Left lung (tissue), 10 donors: ENCODE data around the gene RNF213. TPM values are rescaled to one million over a fixed set of nuclear protein-coding genes. Genes with fewer than 3 reads are reported as not detected.

Experiments
- ATAC-seq: fragments of 200-7000 bp; cut with Tn5 transposase; one replicate; pipeline ENCODE4 v1.9.1; 2020; ENCODE audit warnings: moderate library complexity
- DNase-seq, 4 donors: peaks; one replicate each; pipeline ENCODE4 v3.0.0-alpha.2; 2013 to 2020
- H3K27ac ChIP-seq, 2 donors: fragments of 200-600 bp; sonication (generic) in 1 of 2; one replicate each; pipeline versions ENCODE4 v1.5.0 to v1.8.0; 2020 to 2021
- H3K27me3 ChIP-seq, 2 donors: fragments of 200-600 bp; sonication (generic) in 1 of 2; one replicate each; pipeline versions ENCODE4 v1.5.0 to v1.8.0; 2020 to 2021
- H3K36me3 ChIP-seq, 2 donors: fragments of 200-600 bp; sonication (generic) in 1 of 2; one replicate each; pipeline versions ENCODE4 v1.5.0 to v1.8.0; 2020 to 2021
- H3K4me1 ChIP-seq, 2 donors: fragments of 200-600 bp; one replicate each; pipeline ENCODE4 v1.8.0; 2021
- H3K4me3 ChIP-seq, 2 donors: fragments of 200-600 bp; sonication (generic) in 1 of 2; one replicate each; pipeline versions ENCODE4 v1.5.0 to v1.8.0; 2020 to 2021; ENCODE audit warnings: mild to moderate bottlenecking in 1 of 2
- H3K9me3 ChIP-seq, 2 donors: fragments of 200-600 bp; sonication (generic) in 1 of 2; one replicate each; pipeline versions ENCODE4 v1.5.0 to v1.8.0; 2020 to 2021
- CTCF ChIP-seq, 2 donors: fragments of 200-600 bp; sonication (generic) in 1 of 2; IDR thresholded peaks; one replicate each; pipeline versions ENCODE4 v1.5.0 to v1.8.0; 2021; ENCODE audit warnings: antibody characterized with exemption in 2 of 2
- intact Hi-C, 2 donors: fragments of 100-400 bp; cut with DNase I; formaldehyde crosslinking; loops; one replicate each; pipeline versions ENCODE4 v1.11.2 to v1.14.2; 2022
- polyA plus RNA-seq, 6 donors: library from polyadenylated mRNA; unstranded; fragments of 120-200 nt; gene quantifications; one replicate each; pipeline ENCODE4 v1.2.1, GENCODE V29; 2013; ENCODE audit not compliant: insufficient read length in 6 of 6
- total RNA-seq, 2 donors: library from RNA; stranded (reverse); fragmentation: NEBNext Ultra II Directional; extraction: Animal tissue kit (Norgen Biotek cat#: 25700); gene quantifications; one replicate each; pipeline ENCODE4 v1.2.1, GENCODE V29; 2021
- donor health status: DM: no; HTN: yes; CAD: no.
- donor health status: DM: no; HTN: no; CAD: no.

Gene RNF213
- total and polyA plus RNA-seq, 8 donors = 89.0 to 264 (median 103) TPM

DNA sequence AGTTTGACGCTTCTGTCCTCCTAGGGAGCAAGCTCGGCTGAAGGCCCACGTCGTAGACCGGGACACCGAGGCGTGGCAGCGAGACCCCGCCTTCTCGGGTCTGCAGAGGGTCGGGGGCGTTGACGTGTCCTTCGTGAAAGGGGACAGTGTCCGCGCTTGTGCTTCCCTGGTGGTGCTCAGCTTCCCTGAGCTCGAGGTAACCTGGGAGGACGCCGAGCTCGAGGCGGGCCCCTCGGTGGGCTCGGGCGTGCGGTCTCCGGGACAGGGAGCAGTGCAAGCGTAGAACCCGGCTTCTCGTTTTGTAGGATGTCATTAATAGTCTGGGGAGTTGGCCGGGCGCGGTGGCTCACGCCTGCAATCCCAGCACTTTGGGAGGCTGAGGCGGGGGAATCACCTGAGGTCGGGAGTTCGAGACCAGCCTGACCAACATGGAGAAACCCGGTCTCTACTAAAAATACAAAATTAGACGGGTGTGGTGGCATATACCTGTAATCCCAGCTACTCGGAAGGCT lies 155.0 kb downstream of the RNF213 start:
- intact Hi-C loops = no loop called here
- TF ChIP-seq CTCF (IDR thresholded peaks at IDR 0.05) = no peak
- H3K9me3 ChIP-seq = no peaks in the 10 kb centered on the region
- peaks cover 0 to 15% of the 10 kb centered on the region in 2 donors for H3K27me3 ChIP-seq
- peak overlapping the region; percentile 96 to 98 for H3K27ac ChIP-seq
- DNase-seq = no peak
- peaks cover 8 to 38% of the 10 kb centered on the region in 2 donors for H3K4me1 ChIP-seq
- peaks cover 0 to 20% of the 10 kb centered on the region in 2 donors for H3K36me3 ChIP-seq
- H3K4me3 ChIP-seq = peak overlapping the region; percentile 93 to 96
- ATAC-seq = peak; percentile 3

DNA sequence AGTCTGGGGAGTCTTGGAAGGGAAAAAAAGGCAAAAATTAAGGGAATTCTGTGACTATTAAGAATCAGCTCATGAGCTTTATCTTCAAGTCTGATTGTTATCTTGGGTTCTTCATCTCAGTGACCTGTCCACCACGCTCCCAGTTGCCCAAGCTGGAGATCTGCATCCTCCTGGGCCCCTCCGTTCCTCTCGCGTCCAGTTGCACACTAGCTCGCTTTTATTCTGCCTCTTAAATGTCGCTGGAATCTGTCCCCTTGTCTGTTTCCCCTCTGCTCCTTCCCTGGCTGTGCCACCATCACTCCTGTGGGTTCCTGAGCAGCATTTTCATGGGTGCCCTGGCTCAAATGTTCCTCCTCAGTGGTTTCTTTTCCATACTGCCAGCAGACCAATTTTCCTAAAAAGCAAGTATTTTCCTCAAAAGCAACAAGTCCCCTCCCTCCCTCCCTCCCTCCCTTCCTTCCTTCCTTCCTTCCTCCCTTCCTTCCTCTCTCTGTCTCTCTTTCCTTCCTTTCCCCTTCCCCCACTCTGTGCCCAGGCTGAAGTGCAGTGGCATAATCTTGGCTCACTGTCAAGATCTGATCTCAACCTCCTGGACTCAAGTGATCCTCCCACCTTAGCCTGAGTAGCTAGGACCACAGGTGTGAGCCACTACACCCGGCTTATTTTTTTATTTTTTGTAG lies 155.7 kb downstream of the RNF213 start:
- intact Hi-C loops = no loop called here
- Histone ChIP-seq H3K4me1 (peaks cover 8 to 38% of the 10 kb centered on the region in 2 donors), H3K9me3 (no peaks in the 10 kb centered on the region)

GRCh38 chr17:80416940-80417293 lies 156.3 kb downstream of the RNF213 start:
- Histone ChIP-seq H3K4me1 (peaks cover 8 to 38% of the 10 kb centered on the region in 2 donors), H3K27me3 (peaks cover 0 to 15% of the 10 kb centered on the region in 2 donors), H3K9me3 (no peaks in the 10 kb centered on the region), H3K4me3 (no peak overlapping the region), H3K36me3 (peaks cover 0 to 20% of the 10 kb centered on the region in 2 donors), H3K27ac (no peak overlapping the region)
- no peak for ATAC-seq
- intact Hi-C loops = no loop called here
- no peak for TF ChIP-seq CTCF (IDR thresholded peaks at IDR 0.05)
- no peak for DNase-seq

More for the DNA sequence above, 155.7 kb downstream of the RNF213 start:
- no peak for ATAC-seq
- Histone ChIP-seq H3K36me3 (peaks cover 0 to 20% of the 10 kb centered on the region in 2 donors), H3K27me3 (peaks cover 0 to 15% of the 10 kb centered on the region in 2 donors), H3K4me3 (peak overlapping the region; percentile 93 to 96), H3K27ac (no peak overlapping the region)
- DNase-seq = no peak
- no peak for TF ChIP-seq CTCF (IDR thresholded peaks at IDR 0.05)

DNA sequence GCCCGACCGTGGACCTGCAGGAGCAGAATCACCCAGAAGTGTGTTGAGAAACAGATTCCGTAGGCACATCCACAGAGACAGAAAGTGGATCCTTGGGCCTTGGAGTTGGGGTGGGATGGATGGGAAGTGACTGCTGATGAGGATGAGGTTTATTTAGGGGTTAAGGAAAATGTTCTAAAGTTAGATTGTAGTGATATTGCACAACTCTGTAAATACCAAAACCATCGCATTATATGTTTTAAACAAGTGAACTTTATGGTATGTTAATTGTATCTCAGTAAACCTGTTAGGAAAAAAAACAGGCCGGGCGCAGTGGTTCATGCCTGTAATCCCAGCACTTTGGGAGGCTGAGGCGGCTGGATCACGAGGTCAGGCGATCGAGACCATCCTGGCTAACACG lies 157.9 kb downstream of the RNF213 start:
- Histone ChIP-seq H3K4me1 (peaks cover 8 to 36% of the 10 kb centered on the region in 2 donors), H3K27ac (no peak overlapping the region), H3K27me3 (peaks cover 0 to 13% of the 10 kb centered on the region in 2 donors), H3K4me3 (no peak overlapping the region), H3K36me3 (peaks cover 0 to 20% of the 10 kb centered on the region in 2 donors), H3K9me3 (no peaks in the 10 kb centered on the region)
- TF ChIP-seq CTCF (IDR thresholded peaks at IDR 0.05) = no peak
- intact Hi-C loops = no loop called here
- ATAC-seq (no peak), DNase-seq (peak in 1 of 4 donors; percentile 34)

- peaks cover 6 to 31% of the 10 kb centered on the region in 2 donors for H3K4me1 ChIP-seq
- no peak overlapping the region for H3K4me3 ChIP-seq
- DNase-seq (peak in 1 of 4 donors; percentile 61), ATAC-seq (no peak)
- peaks cover 0 to 6% of the 10 kb centered on the region in 2 donors for H3K27me3 ChIP-seq
- H3K9me3 ChIP-seq = no peaks in the 10 kb centered on the region
- no peak overlapping the region for H3K27ac ChIP-seq
- peaks cover 0 to 20% of the 10 kb centered on the region in 2 donors for H3K36me3 ChIP-seq
- intact Hi-C loops = no loop called here
- no peak for TF ChIP-seq CTCF (IDR thresholded peaks at IDR 0.05)
Observed at GRCh38 chr17:80419255-80419654, 158.6 kb downstream of the RNF213 start.
